Bronchial epithelial cell (primary cell): ENCODE results near the gene SOD2. TPM values are rescaled to one million over a fixed set of nuclear protein-coding genes. Genes with fewer than 3 reads are reported as not detected.

Source experiments
- DNase-seq: peaks from one replicate; pipeline ENCODE4 v3.0.0-alpha.2; 2010; ENCODE audit warnings: low read depth
- FAIRE-seq: peaks from 2 replicates; lab custom pipeline; 2011; peaks lifted over from hg19 to GRCh38; lab: Jason Lieb, UNC
- H3K27me3 ChIP-seq: 2 replicates; pipeline ENCODE4 v1.5.1; 2011; ENCODE audit warnings: low read length; ENCODE audit not compliant: control insufficient read depth, insufficient read depth
- H3K36me3 ChIP-seq: 2 replicates; pipeline ENCODE4 v1.5.1; 2011; ENCODE audit warnings: low read length; ENCODE audit not compliant: control insufficient read depth, insufficient read depth
- H3K4me3 ChIP-seq: 2 replicates; pipeline ENCODE4 v1.5.1; 2011; ENCODE audit warnings: mild to moderate bottlenecking, low read depth, low read length, control low read depth
- CTCF ChIP-seq: IDR thresholded peaks from 2 replicates; pipeline ENCODE4 v1.5.1; 2011; ENCODE audit warnings: mild to moderate bottlenecking, moderate library complexity, low read length, control low read depth, inconsistent platforms; ENCODE audit not compliant: insufficient read depth, severe bottlenecking
- total RNA-seq: library from RNA; depleted of rRNA; stranded (reverse); fragments of >200 nt; gene quantifications from 2 replicates; pipeline ENCODE4 v1.2.1, GENCODE V29; 2014

SOD2 gene
- total RNA-seq, 1 donor from 2014 or later = 71.3 TPM

GRCh38 chr6:159649441-159649840, 43.6 kb downstream of the SOD2 start:
- no peak for FAIRE-seq
- DNase-seq = no peak
- no peak for TF ChIP-seq CTCF
- Histone ChIP-seq H3K36me3 (no peaks in the 10 kb centered on the region), H3K27me3 (no peaks in the 10 kb centered on the region), H3K4me3 (no peak overlapping the region)

GRCh38 chr6:159646733-159647132, 46.3 kb downstream of the SOD2 start:
- no peak for TF ChIP-seq CTCF
- Histone ChIP-seq H3K36me3 (no peaks in the 10 kb centered on the region), H3K27me3 (no peaks in the 10 kb centered on the region), H3K4me3 (no peak overlapping the region)
- peak; percentile 40 for DNase-seq
- FAIRE-seq = no peak

- H3K27me3 ChIP-seq = no peaks in the 10 kb centered on the region
- DNase-seq (no peak), FAIRE-seq (no peak)
- no peak for TF ChIP-seq CTCF
- no peak overlapping the region for H3K4me3 ChIP-seq
- H3K36me3 ChIP-seq = no peaks in the 10 kb centered on the region
Measured at GRCh38 chr6:159646116-159646515, 46.9 kb downstream of the SOD2 start.

- DNase-seq = no peak
- H3K27me3 ChIP-seq = no peaks in the 10 kb centered on the region
- no peak overlapping the region for H3K4me3 ChIP-seq
- no peak for TF ChIP-seq CTCF
- no peaks in the 10 kb centered on the region for H3K36me3 ChIP-seq
- FAIRE-seq = no peak
Measured at GRCh38 chr6:159645640-159646039, 47.4 kb downstream of the SOD2 start.

Other genes with a start within 250 kb of the SOD2 start
- gene WTAP, start 34.3 kb upstream of the SOD2 start, total RNA-seq = 115 and 125 TPM in 2 replicates
- gene ACAT2, start 68.8 kb upstream of the SOD2 start, total RNA-seq = 17.5 and 42.9 TPM in 2 replicates
- 150 and 202 TPM in 2 replicates for gene TCP1, start 96.4 kb upstream of the SOD2 start, total RNA-seq
- 59.8 and 63.8 TPM in 2 replicates for gene MRPL18, start 97.2 kb upstream of the SOD2 start, total RNA-seq
- 0.13 and 0.26 TPM in 2 replicates for gene PNLDC1, start 107.0 kb upstream of the SOD2 start, total RNA-seq
- not detected in 2 replicates for gene MAS1, start 197.7 kb upstream of the SOD2 start, total RNA-seq